ENCODE data around the gene EFNA3.

Gene EFNA3, protein sequence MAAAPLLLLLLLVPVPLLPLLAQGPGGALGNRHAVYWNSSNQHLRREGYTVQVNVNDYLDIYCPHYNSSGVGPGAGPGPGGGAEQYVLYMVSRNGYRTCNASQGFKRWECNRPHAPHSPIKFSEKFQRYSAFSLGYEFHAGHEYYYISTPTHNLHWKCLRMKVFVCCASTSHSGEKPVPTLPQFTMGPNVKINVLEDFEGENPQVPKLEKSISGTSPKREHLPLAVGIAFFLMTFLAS

DNA sequence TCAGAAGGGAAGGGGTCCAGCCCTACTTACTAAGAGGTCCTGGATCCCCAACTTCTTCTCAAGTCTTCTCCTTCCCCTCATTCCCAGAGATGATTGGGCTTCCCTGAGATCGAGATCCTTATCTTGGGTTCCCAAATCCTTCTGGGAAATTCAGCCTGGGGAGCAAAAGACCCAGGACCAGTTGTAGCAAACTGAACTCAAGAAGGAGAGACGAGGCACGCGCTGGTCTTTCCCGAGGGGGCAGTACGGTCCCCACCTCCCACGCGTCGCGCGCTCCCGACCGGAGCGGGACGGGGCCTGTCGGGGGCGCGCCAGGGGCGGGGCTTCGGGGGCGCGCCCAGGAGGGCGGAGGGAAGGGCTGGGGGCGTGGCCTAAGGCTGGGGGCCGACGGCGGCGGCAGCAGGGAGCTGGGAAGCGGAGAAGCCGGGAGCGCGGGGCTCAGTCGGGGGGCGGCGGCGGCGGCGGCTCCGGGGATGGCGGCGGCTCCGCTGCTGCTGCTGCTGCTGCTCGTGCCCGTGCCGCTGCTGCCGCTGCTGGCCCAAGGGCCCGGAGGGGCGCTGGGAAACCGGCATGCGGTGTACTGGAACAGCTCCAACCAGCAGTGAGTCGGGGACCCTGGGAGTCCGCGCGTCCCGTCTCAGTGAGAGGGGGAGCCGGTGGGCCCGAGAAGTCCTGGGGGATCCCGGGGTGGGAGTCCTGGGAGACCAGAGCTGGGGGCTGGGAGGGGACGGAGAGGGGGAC is at the start of gene EFNA3:
EFNA3 (plus strand) TSS at position 369 of the 741 bp plus-strand sequence; CDS start at position 474, 105 bp downstream.
- in situ Hi-C loops (cut with HindIII; ENCODE audit: low pct_ligation_motif_present, low pct_unique_long_range_greater_than_20kb, low sequenced_read_pairs) = no loop called here
- peak; percentile 59 for DNase-seq

DNA sequence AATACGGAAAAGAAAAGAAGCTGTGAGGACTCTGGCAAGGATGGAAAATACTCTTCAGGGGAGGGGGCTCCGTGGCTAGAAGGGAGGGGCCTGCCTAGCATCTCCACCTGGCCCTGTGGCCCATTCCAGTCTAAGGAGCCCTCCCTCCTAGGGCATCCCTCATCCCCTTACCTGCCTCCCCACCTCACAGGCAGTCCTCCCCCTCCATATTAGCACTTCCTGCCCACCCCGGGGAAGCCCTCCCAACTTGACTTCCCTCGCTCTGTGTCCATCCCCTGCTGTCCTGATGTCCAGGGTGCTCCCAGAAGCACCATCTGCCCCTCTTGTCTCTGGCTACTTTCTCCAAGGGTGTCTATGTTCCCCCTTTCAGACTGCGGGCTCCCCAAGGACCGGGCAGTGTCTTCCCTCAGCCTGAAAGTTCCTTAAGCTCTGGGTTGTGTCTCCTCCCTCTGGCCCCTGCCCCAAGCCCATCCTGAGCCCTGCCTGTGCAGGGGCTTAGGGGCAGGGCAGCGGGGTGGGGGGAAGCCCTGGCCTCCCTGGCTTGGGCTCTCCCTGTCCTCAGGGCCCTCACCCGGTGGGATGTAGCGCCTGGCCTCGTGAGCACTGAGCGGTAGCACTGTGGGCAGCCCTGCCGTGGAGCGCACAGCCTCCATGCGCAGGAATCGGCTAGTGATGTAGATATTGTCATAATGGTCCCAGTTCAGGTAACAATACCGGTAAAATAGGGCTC is 49.0 kb upstream of the EFNA3 start:
- in situ Hi-C loops (cut with HindIII; ENCODE audit: low pct_ligation_motif_present, low pct_unique_long_range_greater_than_20kb, low sequenced_read_pairs) = no loop called here
- no peak for DNase-seq

DNA sequence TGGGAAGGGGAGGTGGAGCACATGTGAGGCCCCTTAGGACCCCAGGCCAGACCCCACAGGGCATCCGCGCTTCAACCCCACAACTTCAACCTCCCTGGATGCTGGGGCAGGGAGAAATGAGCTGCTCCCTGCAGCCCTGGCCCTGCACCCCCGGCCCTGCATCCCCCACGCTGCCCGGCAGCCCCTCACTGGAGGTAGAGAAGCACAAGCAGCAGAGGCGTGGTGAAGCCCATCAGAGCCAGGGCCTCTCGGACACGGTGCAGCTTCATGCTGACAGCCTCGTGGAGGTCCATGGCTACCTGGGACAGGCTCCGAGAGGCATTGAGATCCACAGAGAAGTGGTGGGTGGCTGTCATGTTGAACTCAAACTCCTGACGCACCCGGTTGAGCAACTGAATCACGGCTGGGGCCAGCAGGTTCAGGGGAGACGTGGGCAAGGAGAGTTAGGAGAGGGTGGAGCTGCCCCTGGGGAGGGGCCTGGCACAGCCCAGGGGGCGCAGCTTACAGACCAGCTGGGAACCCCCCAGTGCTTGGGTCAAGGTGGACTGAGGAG is 48.3 kb upstream of the EFNA3 start:
- in situ Hi-C loops (cut with HindIII; ENCODE audit: low pct_ligation_motif_present, low pct_unique_long_range_greater_than_20kb, low sequenced_read_pairs) = no loop called here
- DNase-seq = no peak

DNA sequence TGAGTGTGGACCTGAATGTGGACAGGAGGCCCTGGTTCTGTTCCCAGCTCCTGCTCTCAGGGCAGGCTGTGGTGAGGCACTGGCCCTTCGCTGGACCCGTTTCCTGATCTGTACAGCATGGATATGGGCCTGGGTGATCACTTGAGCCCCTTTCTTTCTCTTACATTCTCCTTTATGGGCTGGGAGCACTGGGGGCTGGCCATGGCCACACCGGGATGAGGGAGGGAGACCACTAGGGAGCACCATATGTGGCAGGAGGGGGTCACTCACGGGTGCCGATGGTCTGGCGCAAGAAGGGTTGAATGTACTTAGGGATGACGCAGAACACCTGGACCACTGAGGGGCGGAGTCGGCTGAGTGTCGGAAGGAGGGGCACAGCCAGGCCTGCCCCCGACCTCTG is 47.7 kb upstream of the EFNA3 start:
- in situ Hi-C loops (cut with HindIII; ENCODE audit: low pct_ligation_motif_present, low pct_unique_long_range_greater_than_20kb, low sequenced_read_pairs) = no loop called here
- no peak for DNase-seq

DNA sequence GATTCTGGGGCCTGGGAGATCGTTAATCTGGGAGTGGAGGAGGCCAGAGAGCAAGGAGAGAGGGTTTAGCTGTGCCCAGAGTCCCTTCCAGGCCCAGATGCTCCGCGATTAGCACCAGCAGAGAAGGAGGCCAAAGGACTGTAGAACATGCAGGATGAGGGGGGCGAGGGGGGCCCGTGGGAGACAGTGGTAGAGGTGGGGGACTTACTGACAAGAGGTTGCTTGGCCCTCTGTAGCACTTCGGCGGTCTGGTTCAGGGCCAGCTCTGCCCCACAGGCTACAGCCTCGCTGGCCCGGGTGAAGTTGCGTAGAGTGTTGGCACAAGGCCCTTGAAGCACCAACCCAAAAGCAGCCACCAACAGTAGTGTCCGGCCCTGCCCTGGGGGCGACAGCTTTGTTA is 45.8 kb upstream of the EFNA3 start:
- in situ Hi-C loops (cut with HindIII; ENCODE audit: low pct_ligation_motif_present, low pct_unique_long_range_greater_than_20kb, low sequenced_read_pairs) = no loop called here
- DNase-seq = no peak

DNA sequence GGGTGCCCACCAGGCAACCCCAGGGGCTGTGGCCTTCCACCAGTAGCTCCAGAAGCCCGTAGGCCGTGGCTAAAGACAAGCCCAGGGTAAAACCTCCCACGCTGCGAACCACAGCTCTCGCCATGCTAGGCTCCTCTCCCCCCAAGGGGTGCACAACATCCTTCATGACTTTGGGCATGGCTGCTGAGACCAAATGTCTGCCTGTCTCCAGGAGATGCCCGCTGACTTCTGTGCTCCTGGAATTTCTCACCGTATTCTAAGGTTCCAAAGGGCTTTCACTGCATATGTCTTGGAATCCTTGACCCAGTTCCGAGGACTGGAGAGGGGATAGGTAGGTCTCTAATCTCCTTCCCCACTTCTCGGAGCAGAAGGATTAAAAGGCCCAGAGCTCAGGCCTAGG is 45.1 kb upstream of the EFNA3 start, which contains the start of the genes DCST1 and DCST2:
DCST1 (plus strand) TSS at position 301 of the 400 bp plus-strand sequence. CDS start 213 bp downstream, outside the sequence.
DCST2 (minus strand) TSS at position 258 of the 400 bp plus-strand sequence; CDS start at position 178, 80 bp downstream.
- in situ Hi-C loops (cut with HindIII; ENCODE audit: low pct_ligation_motif_present, low pct_unique_long_range_greater_than_20kb, low sequenced_read_pairs) = no loop called here

DNA sequence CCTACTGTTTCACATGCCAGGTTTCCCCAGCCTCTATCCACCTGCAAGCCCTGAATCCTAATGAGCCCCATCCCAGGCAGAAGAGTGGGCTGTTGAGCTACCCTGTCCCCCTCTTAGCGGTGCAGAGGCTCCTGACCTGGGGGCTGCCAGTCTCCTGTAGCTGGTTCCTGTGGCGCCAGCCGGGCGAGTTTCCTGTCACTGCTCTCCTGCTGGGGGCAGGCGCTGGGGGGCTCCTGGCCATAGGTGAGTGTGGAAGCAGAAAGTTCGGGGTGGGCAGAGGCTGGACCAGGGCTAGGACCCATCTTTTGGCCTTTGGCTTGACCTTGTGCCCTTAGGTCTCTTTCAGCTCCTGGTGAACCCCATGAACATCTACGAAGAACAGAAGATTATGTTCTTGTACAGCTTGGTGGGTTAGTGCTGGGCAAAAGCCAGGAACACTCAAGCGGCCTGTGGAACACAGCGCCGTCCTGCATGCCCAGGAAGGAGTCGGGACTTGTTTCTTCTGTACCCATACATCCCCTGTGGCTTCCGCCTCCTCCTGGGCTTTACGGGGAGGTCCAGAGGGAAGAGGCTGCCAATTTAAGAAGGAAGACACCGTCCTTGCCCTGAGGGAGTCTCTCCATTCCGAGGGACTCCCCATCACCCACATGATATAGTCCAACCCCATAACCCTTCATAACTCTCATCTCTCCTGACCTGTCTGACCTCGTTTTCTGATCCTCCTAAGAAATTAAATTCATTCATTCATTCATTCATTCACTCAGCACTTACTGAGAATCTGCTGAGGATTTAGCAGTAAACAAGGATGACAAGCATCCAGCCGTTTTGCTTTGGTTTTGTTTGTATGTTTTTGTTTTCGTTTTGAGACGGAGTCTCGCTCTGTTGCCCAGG is 44.1 kb upstream of the EFNA3 start:
- in situ Hi-C loops (cut with HindIII; ENCODE audit: low pct_ligation_motif_present, low pct_unique_long_range_greater_than_20kb, low sequenced_read_pairs) = no loop called here
- DNase-seq = no peak

More for the DNA sequence above, 45.1 kb upstream of the EFNA3 start, which contains the start of the genes DCST1 and DCST2:
- no peak for DNase-seq

DNA sequence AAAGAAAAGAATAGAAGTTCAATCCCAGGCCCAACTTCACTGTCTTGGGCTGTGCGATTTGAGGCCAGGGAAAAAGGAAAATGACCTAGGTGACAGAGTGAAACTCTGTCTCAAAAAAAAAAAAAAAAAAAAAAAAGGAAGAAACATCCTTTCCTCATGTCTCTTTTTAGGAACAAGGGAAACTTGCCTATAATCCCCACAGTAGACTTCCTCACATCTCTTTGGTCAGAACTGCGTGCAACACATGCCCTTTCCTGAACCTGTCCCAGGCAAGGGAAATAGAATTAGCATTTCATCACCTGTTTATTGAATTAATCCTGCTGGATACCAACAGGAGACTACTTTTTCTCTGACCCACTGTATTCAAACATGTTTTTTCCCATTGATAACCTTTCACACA is 42.7 kb upstream of the EFNA3 start:
- no peak for DNase-seq
- in situ Hi-C loops (cut with HindIII; ENCODE audit: low pct_ligation_motif_present, low pct_unique_long_range_greater_than_20kb, low sequenced_read_pairs) = no loop called here

DNA sequence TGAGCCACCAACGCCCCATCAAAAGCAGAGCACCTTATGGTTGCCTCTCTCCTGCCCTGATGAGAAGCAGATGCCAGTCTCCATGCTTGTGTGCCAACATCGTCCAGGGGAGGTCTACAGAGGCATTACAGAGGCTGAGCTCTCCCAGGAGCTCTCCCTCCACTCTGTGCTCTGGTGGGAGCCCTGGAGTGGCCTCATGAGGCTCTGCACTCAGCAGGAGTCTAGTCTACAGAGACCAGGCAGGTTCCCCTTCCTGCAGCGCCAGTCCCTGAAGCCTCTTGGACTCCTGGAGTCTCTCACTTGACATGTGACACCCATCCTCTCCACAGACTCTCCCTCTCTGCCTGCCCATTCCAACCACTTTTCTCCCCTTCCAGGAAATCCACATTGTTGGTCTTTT is 41.6 kb upstream of the EFNA3 start:
- no peak for DNase-seq
- in situ Hi-C loops (cut with HindIII; ENCODE audit: low pct_ligation_motif_present, low pct_unique_long_range_greater_than_20kb, low sequenced_read_pairs) = no loop called here

DNA sequence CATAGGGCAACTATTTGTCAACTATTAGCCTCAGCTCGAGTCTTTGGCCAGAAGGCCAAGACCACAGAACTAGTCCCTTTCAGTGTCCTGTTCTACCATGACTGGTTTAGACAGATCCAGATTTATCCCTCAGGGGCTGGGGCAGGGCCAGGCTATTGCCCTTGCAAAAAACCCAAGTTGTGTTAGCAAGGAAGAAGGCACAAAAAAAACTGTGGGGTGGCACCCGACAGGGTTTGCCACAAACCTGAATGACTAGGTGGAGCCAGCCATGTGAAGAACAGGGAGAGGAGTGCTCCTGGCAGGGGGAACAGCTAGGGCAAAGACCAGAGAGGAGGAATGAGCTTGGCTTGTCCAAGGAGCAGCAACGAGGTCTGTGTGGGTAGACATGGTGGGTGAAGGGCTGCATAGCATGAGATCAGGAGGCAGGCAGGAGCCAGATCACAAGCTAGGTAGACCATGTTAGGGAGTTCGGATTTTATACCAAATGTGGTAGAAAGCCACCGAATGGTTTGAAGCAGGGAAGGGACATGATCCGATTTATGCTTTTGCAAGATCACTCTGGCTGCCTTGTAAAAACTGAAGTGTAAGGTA is 40.7 kb upstream of the EFNA3 start:
- in situ Hi-C loops (cut with HindIII; ENCODE audit: low pct_ligation_motif_present, low pct_unique_long_range_greater_than_20kb, low sequenced_read_pairs) = no loop called here
- no peak for DNase-seq

DNA sequence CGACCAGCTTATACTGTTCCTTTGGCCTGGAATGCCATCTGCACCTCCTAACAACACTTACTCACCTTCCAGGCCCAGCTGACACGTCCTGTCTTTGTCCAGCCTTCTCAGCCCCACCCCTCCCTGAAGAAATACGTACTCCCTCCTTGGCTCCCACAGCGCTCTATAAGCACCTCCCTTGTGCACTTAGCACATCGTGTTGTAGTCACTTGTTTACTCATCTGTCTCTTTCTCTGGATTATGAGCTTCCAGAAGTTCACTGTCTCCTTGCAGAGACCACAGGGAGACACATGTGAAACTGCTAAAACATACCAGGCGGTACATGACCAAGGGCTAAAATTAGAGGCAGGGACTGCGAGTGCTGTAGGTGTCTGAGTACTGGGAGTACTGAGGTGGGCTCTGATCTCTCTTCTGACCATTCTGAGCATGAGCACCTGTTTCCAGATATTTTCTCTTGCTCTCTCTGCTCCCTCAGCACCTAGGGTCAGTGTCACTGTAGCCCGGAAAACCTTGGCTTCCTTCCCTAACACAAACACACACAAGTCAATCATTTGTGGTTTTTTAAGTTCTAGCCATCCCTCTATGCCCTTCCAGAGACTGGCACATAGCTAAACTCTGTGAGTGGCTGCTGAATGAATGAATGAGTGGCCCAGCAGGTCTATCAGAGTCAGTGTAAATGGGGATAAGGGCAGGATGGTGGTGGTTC is 39.9 kb upstream of the EFNA3 start:
- in situ Hi-C loops (cut with HindIII; ENCODE audit: low pct_ligation_motif_present, low pct_unique_long_range_greater_than_20kb, low sequenced_read_pairs) = no loop called here
- DNase-seq = no peak

DNA sequence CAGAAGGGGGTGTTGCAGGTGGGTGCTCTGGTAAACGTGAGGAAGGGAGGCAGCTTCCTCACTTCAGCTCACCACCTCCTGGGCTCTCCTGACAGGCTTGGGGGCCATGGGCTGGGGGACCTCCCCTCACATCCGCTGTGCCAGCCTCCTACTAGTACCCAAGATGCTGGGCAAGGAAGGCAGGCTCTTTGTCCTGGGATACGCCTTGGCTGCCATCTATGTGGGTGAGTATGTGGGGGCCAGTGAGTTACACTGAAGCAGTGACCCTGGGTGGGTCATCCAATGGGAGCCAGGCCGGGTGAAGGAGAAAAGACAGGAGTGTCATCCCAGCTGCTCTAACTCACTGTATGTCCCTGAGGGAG is 39.3 kb upstream of the EFNA3 start:
- in situ Hi-C loops (cut with HindIII; ENCODE audit: low pct_ligation_motif_present, low pct_unique_long_range_greater_than_20kb, low sequenced_read_pairs) = no loop called here
- no peak for DNase-seq

DNA sequence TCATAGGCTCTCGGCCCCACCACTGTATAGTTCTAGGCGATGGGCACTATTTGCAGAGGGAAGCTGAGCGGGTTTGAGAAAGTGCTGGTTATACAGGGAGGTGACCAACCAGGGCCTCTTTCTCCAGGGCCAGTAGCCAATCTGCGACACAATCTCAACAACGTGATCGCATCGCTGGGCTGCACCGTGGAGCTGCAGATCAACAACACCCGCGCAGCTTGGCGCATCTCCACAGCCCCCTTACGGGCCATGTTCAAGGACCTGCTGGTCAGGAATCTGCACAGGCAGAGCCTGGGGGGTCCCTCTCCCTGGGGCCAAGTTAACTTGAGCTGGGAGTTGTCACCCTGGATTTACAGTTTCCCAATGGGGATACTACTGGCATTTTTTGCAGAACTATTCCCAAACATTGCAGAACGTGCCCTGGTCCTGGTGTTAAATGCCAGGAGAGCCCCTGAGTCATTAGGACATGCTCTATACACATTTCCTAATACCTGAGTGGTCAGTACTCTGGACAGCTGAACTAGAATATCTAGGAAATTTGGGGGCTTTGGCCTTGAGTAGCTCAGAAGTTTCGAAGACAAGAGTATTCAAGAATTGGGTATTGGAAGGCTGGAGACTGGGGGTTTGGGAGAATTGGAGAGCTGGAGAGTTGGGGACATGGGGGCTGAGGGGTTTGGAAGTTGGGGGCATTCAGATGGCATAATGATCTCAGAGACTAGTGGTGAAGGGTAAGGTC is 38.1 kb upstream of the EFNA3 start:
- in situ Hi-C loops (cut with HindIII; ENCODE audit: low pct_ligation_motif_present, low pct_unique_long_range_greater_than_20kb, low sequenced_read_pairs) = no loop called here
- DNase-seq = no peak

DNA sequence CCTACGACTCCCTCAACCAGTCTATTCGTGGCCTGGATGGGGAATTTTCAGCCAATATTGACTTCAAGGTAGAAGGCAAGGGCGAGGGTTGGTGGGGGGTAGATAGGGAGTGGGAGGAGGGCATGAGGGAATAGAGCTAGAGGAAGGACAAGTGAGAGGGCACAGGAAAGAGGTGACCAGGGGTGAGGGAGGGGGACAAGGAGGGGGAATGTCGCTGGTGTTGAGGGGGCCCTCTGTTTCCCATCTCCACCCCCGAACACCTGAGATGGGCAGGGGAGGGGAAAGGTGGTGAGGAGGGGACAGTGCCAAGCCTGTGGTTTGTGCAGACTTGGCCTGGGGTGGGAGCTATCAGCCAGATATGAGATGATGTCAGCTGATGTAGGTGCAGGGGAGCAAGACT is 35.8 kb upstream of the EFNA3 start:
- in situ Hi-C loops (cut with HindIII; ENCODE audit: low pct_ligation_motif_present, low pct_unique_long_range_greater_than_20kb, low sequenced_read_pairs) = no loop called here
- no peak for DNase-seq

DNA sequence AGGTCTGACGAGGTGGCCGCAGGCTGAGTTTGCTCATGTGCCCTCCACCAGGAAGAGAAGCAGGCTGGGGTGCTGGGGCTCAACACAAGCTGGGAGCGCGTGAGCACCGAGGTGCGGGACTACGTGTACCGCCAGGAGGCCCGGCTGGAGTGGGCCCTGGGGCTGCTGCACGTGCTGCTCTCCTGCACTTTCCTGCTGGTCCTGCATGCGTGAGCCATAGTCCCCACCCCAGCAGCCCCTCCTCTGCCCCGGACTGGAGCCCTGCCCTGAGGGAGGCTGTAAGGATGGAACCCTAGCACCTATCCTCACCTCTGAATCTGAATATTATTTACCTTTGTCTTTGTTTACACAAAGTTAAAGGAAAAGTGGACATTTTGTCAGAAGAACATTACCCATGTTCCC is 35.3 kb upstream of the EFNA3 start:
- in situ Hi-C loops (cut with HindIII; ENCODE audit: low pct_ligation_motif_present, low pct_unique_long_range_greater_than_20kb, low sequenced_read_pairs) = no loop called here
- DNase-seq = no peak

DNA sequence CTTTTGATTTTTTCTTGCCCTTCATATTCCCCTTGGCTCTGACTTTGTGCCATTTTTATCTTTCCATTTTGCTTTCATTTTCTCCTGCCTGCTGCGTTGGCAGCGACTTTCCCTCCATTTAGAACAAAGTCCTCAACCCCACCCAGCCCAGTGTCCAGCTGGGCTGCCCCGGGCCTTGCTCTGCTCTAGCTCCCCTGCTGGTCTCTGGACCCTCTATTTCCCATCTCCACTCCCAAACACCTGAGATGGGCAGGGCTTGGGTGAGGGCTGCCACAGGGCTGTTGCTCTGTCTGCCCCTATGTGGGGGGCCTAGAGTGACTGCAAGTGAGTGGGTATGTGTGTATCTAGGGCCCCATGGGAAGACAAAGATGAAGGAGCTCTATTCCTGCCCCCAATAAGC is 34.8 kb upstream of the EFNA3 start:
- in situ Hi-C loops (cut with HindIII; ENCODE audit: low pct_ligation_motif_present, low pct_unique_long_range_greater_than_20kb, low sequenced_read_pairs) = no loop called here
- no peak for DNase-seq

DNA sequence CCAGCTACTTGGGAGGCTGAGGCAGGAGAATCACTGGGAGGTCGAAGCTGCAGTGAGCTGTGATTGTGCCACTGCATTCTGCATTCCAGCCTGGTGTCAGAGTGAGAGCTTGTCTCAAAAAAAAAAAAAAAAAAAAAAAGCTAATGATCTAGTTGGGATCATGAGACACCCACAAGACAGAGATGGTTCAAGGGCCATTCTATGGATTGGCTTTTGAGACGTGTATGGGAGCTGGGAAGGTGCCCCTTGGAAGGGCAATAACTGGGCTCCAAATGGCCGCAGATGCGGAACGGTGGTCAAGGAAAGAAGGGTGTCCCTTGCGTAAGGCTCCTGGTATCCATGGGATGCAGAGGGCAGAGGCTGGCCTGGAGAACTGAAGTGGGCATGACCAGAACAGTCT is 34.3 kb upstream of the EFNA3 start:
- in situ Hi-C loops (cut with HindIII; ENCODE audit: low pct_ligation_motif_present, low pct_unique_long_range_greater_than_20kb, low sequenced_read_pairs) = no loop called here

More for the DNA sequence above, 34.3 kb upstream of the EFNA3 start:
- DNase-seq = no peak
